ENCODE results near the gene WASL.
"Not testable (repeated sequence)": the region's sequence is repeated elsewhere in the genome, so short reads cannot be mapped to it uniquely, and the experiment has no call there.

WASL gene

DNA sequence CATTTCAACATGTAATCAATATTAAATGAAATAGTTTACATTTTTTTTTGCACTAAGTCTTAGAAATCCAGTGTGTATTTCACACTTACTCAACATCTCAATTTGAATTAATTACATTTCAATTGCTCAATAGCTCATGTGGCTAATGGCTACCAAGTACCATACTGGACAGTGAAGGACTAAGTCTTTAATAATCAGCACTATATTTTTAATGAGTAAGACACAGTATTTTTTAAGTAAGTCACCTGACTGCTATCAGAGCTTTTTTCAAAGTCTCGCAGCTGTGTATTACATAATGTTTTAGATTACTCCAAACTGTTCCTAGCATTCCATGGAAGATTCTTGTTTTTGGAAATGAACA is 19.6 kb downstream of the WASL start:
- no peak for DNase-seq

DNA sequence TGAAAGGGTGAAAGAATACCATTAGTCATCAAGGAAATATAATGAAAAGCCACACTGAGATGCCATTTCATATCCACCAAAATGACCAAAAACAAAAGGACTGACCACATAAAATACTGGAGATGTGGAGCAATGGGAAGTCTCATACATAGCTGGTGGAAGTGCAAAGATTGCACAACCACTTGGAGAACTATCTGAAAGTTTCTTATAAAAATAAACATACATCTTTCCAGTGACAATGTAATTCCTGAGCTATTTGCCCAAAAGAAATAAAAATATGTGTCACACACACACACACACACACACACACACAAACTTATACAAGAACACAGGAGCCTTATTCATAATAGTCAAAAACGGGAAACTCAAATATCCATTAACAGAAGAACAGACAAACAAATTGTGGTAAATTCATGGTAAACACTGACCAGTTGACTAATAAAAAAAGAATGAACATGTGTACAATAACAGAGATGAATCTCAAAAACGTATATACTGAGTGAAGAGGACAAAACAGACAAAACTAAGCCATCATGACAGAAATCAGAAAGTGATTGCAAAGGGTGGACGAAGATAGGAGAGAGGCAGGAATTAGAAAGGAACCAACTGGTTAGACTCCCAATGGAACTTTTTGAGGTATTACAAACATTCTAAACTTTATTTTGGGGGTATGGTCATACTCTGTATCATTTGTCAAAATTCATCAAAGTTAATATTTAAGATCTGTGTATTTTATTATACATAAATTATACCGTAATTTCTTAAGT is 21.5 kb downstream of the WASL start:
- DNase-seq, result no peak

DNA sequence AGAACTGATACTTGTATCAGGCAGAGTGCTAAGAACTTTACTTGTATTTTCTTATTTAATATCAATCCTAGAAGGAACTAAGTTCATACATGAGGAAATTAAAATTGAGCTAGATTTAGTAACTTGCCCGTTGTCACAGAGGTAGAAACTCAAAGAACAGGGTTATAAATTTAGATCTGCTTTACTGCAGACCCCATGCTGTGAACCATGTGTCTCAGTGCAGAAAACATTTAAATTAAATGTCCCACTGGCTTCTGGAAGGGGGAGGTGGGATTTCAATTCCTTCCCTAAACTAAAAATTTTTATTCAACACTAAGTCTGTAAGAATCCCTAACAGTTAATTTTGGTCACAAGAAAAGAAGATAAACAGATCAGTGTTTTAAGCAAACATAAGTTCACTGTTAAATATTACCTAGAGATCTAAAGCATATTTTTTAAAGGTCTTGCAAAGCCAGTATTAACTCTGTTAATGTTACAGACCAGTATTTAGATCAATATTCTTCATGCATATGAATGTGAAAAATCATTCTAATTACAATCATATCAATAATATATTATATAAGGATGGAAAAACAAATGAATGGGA is 23.1 kb downstream of the WASL start:
- no peak for DNase-seq

DNA sequence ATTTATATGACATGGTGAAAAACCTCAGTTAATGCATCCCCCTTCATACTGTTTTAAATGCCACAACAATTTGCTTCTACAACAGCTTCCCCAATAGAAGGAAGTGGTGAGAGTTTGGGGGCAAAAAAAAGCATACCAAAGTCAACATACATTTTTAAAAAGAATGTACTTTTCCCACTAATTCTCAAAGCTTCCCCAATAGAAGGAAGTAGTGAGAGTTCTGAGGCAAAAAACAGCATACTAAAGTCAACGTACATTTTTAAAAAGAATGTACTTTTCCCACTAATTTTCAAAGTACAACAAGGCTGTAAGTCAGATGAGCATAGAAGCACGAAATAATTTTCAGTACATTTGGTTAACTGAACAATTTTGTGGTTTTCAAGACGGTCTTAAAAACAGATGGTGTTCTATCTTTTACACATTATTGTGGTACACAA is 24.0 kb downstream of the WASL start:
- DNase-seq, result no peak

DNA sequence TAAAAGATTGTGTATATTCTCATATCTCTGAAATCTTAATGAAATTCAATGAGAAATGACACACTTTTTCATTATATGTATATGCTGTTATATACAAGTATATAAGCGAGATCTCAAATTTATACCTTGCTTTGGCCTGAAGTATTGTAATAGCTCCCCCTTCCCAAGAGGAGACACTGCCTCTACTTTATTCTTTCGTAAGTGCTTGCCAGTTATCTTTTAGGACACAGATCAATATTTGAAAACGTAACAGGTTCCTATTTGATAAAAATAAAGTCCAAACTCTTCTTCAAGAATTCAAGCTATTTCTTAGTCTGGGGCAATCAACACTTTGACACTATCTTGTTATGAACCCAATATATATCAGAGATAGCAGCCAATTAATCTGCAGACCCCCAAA is 24.9 kb downstream of the WASL start:
- DNase-seq, result no peak

DNA sequence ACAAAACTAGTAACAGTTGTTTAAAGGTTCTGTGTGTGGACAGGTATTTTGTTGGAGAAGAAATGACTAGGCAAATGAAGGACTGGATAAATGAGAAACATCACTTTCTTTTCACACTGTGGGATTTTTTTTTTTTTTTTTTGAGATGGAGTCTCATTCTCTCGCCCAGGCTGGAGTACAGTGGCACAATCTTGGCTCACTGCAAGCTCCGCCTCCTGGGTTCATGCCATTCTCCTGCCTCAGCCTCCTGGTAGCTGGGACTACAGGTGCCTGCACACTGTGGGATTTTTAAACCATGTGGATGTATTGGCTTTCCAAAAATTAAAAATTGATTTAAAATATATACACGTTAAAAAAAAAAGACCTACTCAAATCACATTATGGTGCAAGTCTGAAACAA is 28.3 kb downstream of the WASL start:
- not testable (repeated sequence) for DNase-seq

DNA sequence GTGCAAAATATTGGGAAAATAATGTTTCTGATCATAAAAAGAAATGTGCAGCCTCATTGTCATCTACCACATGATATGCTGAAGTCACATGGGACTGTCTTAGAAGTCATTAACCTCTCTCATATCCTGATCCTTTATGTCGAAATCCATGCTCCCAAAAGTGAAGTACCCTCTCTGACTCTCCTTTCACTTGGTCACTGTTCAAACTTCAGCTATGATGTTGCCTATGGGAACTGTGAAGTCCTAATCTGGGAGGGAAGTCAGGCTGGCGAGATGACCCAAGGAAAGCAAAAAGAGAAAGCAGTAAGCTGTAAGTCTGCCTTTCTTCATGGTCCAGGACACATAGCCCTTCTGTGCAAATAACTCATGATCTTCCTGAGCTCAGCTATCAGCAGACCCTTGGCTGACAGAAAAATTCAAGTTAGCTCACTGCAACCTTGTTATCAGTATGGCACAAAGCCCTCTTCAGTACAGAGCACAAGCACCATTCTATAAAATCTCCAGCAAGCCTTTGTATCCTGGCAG is 29.5 kb downstream of the WASL start:
- DNase-seq, result no peak

DNA sequence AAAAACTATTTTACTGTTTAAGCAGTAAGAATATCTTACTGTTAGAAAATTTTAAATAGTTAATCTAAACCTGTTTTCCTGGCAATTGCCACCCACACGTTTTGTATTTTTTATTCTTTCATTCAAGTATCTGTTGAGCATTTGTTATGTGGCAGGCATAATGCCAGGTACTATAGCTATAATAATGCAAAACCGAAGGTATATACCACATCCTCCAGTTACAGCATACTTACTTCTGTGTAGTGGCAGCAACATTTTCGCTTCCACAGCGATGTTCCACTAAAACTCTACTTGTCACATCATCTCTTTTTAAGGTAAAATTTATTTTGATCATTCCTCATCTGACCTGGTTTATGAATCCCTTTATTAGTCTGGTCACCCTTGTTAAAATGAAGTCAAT is 30.0 kb downstream of the WASL start:
- no peak for DNase-seq

DNA sequence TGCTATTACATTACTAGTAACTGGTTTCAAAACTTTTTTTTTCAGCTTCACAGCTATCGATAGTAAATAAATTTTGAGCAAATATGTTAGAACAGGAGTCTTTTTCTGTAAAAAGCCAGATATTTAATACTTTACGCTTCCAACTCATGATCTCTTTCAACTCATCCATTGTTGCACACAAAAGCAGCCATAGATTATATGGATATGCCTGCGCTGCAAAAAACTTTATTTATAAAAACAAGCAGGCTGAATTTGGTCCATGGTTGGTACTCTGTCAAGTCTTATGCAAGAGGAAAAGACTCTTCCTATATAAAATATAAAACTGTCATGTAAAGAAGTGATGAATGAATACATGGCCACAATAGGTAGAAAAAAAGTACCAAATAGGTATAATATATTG is 31.1 kb downstream of the WASL start:
- no peak for DNase-seq

DNA sequence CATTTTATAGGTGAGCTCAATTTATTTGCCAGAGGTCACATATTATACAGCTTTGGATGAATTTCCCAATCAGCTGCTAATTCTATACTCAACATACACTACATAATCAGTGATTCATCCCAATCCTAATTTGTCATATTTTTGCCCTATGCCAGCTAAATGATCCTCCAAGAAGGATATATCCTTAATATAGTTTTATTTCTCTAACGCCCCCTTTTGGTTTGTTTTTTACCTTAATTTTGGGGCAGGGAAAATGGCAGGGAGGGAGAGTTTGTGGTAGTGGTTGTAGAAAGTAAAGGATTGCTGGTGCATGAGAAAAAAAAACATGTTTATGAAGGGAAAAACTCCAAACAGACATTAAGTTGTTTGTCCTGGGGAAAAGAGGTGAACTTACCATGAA is 31.9 kb downstream of the WASL start:
- DNase-seq, result no peak

DNA sequence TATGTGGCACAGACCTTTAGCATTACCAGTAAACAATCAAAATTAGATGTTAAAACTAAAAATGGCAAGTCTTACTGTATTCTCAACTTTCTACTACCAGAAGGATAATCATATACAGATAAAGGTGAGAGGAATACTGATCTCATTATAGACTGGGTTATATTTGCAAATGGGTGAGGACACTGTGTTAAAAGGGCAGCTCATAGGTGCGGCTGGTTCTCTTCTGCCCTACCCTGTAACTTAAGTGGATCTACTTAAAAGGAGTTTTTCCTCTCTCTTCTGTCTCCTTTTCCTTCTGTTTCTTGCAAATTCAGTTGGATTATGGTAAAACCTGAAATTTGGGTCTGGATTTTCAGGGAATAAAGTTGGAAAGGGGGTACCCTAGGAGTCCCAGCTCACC is 33.0 kb downstream of the WASL start:
- DNase-seq, result no peak

DNA sequence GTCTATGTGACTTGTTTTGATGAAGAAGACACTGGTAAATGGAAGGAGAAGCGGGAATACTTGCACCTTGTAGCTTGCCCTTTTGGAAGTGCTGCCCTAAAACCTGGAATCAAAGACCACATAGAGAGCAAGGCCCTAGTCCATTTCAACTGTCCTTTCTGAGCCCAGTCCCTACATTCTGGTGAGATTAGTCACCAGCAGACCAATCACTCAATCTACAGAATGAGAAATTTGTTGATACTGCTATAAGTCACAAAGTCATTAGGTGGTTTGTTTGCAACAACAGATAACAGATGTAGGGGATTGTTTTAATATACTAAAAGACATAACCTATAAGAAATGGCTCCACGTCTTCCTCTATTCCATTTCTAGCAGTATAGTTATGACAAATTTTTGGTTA is 33.6 kb downstream of the WASL start:
- no peak for DNase-seq

DNA sequence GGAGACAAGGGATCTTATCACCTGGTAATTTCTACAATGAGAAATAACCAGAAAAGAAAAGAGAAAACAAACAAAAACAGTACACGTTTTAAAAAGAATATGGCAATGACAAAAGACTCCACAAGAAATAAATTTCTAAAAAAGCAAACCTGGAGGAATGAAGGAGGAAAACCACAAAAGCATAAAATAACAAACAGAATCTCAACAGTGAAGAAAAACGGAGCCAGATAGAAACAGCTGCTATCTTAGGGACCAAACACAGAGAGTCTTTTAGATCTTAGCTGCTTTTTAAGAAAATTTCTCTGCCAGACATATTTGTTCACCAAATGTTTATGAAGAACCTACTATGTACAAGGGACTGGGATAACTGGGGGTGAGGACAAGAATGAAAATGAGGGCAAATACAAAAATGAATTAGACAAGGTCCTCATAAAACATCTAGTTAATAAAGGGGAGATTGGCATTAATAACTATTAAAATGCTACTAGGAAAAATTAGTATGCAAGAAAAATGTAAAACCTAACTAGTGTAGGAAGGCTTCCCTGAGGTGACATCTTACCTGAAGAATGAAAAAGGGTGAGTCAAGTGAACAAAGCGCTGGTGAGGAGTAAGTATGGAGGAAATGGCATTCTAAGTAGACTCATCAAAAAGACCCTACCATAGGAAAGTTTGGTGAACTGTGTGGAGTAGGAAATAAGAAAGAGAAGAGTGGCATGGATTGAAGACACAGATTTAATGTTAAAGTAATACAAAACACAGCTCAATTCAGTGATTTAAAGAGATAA is 34.3 kb downstream of the WASL start:
- DNase-seq, result no peak

DNA sequence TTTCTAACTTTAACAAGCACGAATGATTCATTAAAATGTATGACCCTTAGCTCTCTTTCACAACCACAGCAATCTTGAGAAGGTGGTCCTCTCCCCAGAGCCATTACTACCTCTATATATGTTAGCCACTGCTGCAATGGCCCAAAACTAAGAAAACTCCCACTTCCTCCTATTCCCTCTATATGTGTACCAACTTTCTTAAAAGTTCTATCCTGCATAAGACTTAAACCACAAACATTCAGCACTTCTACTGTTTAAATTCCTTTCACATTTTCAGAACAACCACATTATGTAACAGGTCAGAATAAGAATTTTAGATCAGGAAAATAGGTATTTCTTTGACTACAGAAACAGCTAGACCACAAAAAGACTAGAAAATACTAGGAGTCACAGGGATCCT is 36.2 kb downstream of the WASL start:
- DNase-seq, result no peak

DNA sequence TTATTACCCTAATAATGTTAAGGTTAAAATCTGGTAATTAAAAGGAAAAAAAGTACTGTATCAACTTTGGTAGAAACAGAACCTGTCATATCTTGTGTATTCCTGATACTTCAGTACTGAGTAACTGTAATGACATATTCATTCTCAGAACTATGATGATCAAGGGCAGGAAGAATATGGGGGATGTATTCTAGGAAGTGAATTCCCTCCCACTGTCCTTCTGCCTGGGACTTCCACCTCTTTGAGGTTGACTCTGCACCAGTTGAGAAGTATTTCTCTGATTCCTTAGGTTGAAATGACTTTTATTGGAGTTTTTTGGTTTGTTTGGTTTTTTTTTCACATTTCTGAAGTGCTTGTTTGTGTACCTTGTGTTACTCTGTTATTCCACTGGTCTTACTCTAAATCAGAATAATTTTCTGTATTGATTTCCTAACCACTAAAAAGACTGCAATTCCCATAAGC is 36.9 kb downstream of the WASL start:
- no peak for DNase-seq

DNA sequence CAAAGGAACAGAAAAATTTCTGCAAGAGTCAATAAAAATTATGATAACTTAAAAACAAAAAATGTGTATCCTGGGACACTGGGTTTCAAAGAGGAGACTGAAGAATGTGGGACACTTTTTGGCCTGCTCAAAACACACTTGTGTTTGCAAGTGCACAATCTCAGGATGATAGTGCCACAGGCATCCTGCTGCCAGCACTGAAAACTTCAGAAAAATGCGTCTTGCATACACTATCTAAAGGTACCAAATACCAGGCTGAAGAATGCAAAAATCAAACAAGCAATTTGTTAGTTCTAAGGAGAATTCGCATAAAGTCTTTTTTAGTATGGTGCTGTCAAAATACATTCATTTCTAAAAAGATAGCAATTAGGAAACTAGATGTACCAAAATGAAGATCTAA is 38.1 kb downstream of the WASL start:
- DNase-seq, result no peak

DNA sequence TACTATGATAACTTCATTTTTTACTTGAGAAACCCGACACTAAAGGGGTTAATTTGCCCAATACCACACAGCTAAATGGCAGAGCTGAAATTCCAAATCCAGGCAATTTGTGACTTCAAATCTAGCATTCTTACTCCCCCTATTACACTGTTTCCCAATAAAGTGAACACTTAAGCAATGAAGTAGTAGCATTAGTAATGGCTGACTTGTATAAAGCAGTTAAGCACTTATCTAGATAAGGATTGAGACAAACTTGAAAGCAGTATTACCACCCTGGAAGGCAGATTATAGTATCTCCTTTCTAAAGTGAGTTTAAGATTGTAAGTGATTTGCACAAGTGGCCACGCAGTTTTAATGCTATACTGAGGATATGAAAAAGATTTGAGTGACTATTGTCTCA is 39.3 kb downstream of the WASL start:
- DNase-seq, result no peak

DNA sequence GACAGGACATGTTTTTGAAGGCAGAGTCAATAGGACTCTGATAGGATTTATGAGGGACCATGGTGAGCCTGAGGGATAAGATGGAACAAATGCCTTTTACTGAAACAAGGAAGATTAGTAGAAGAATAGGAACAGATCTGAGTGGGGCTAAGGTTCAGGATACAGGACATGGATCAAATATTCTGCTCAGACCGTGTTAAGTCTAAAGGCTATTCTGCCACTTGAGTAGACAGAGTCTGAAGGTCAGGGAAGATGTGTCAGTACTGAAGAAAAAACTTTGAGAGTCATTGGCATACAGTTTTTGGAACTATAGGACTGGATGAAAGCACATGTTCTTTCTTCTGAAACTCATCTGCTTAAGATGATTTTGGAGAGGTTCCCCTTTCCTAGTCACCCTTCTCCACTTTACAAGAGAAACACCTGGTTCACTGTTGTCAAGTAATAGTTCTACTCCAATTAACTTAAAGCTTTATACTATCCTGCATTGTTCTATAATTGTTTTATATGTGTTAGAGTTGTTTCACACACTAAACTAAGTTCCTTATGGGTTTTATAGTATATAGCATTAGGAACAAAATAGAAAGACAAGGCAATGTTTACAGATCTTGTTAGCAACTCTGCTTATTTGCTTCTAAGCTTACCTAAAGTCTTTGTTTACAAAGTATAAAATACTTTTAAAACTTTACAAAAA is 43.4 kb downstream of the WASL start:
- no peak for DNase-seq

DNA sequence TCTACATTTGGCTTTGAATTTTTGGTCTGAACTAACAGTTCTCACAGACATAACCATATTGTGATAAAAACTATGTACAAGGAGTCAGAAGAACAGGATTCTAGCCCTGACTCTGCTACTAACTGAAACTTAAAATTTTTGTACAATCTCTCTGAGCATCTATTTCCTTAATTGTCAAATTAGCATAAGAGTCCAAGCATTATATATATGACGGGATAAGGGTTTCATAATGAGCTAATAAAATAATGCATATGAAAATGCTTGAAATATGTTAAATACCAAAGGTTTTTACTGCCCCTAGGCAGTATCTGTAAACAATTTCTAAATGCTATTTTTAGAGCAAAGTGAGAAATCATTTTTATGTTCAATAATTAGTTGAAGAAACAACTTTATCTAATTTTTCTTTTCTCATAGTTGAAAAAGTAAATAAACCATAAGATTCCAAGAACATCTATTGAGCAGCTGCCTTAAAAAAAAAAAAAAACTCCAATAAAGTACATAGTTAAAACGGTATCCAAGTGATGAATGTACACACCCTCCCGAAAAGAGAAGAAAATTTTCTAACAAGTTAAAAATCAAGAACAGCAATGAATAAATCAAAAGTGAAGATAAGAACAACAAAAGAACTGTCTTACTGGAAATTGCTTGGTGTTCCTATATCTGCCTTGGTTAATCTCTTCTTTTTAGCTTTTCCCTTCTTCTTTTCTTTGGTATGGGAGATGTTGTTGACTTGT is 52.7 kb downstream of the WASL start:
- DNase-seq, result no peak

DNA sequence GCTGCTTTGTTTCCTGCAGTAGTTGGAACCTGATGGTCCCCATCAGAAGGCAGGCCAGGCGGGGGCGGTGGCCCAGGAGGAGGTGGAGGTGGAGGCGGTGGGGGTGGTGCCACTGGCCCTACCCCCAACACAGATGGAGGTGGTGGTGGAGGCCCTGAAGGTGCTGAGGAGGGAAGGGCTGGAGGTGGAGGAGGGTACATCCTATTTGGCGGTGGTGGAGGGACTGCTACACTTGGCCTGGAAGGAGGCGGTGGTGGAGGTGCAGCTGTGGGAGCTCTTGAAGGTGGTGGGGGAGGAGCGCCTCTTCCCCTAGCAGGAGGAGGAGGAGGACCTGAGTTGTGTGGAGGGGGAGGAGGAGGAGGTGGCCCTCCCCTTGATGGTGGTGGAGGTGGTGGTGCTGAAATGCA is 56.3 kb downstream of the WASL start:
- no peak for DNase-seq

DNA sequence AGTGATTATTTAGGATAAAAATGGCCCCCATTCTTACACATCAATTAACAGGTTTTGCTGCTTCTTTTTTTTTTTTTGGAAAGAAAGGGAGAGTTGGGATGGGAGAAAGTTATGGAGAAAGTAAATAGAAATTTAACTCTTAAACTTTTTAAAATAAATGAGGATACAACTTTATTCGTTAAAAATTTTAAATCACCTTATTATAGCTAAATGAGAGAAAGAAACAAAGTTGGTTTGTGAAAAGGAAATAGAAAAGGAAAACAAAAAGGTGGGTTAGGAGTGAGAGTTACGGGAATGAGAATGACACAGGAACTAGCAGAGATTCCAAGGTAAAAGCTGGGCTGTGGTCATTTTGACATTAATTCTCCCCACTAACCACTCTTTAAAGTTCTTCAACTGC is 58.3 kb downstream of the WASL start:
- DNase-seq, result no peak

DNA sequence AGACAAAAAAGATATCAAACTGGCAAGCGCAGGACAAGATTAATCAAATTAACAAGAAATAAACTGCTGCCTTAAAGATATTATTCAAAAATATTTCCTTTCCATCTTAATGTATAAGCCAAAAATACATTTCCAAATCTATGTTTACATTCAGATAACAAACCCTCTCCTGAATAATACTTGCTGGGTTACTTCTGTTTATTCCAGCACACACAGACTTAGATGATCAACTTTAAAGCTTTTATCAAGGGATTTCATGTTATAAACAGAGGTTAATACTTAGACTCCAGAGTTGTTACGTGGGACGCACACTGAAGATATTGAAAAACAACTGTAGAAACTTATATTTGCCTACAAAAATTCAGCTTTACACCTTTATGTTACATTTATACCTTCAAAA is 59.6 kb downstream of the WASL start:
- DNase-seq, result no peak

DNA sequence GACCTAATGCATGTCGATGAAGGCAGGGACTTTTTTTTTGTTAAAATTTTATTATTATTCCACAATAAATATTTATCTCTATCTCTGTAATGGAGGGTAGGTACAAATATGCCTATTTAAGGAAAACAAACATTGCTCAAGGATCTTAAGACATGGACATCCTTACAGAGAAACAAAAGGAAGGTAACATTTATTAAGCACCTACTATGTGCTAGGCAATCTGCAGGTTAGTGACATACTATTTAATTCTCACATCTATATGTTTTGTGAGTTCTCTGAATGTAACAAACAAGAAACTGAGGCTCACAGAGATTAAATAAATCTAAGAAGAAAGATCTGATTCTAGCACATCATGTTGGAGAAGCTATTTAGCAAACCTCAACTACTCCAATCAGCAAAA is 61.1 kb downstream of the WASL start:
- no peak for DNase-seq
